Omental fat pad (tissue), 4 donors: Measurements from ENCODE around the gene INVS. TPM values are rescaled to one million over a fixed set of nuclear protein-coding genes. Genes with fewer than 3 reads are reported as not detected.
"Not testable (repeated sequence)": the region's sequence is repeated elsewhere in the genome, so short reads cannot be mapped to it uniquely, and the experiment has no call there.

Experiments used
- ATAC-seq: fragments of 150-250 bp; one replicate; pipeline ENCODE4 v1.9.1; 2016; ENCODE audit warnings: mild to moderate bottlenecking, moderate library complexity; ENCODE audit not compliant: low FRiP score
- DNase-seq: peaks from one replicate; pipeline ENCODE4 v3.0.0-alpha.2; 2019; ENCODE audit warnings: low spot score
- total RNA-seq, 4 donors: library from RNA; depleted of rRNA; stranded (reverse); fragments of >200 nt; gene quantifications; one replicate each; pipeline ENCODE4 v1.1.0, GENCODE V29; 2016
- TF ChIP-seq, protein P1 (sequence below), 3 donors: fragments of 450-650 bp; IDR thresholded peaks; one replicate each; pipeline ENCODE4 v1.5.1; 2016 to 2017; ENCODE audit warnings: antibody characterized with exemption in 3 of 3, mild to moderate bottlenecking in 3 of 3, moderate library complexity in 2 of 3

INVS gene
- 10 to 100 TPM; 22.1 to 44.5 (median 26.3) TPM for total RNA-seq

DNA sequence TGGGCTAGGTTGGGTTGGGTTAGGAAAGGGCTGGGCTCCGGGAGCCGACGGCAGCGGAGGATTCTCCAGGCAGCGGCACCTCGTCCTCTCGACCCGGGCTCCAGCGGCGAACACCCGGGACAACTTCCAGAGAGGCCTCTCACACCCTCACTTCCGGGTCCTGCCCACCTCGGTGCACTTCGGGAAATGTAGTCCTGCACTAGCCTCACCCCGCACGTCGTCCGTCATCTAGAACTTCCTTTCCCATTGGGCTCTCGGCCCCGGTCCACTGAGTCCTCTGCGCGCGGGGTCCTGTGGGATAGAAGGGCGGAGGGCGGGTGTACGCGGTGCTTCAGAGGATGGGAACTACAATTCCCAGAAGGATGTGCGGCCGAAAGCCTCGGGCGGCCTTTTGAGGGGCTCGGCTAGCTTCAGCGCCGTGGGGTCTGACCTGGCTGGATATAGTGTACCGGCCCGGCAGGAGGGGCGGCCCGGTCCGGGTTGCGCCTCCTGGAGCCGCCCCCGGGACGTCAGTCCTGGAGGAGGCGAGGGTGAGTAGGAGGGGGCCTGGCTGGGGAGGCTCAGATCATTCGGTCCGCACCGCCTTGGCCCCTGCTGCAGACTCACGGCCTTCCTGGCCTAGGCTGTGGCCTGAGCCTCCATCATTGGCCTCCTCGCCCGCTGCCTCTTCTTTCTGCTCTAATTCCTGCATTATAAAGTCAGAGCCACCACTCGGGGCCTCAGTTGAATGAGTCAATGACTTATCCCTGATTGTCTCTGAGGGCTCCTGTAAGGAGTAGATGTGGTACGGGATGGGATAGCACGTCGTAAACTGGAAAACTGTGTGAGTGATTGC, at the start of gene INVS, which contains the start of gene ERP44:
Gene INVS, plus strand, starts transcription at position 357 of the 835 bp plus-strand sequence. CDS start 5,279 bp downstream, outside the sequence.
Gene ERP44, minus strand, starts transcription at position 114 of the 835 bp plus-strand sequence. CDS start 160 bp downstream, outside the sequence.
- TF ChIP-seq, protein P1, sequence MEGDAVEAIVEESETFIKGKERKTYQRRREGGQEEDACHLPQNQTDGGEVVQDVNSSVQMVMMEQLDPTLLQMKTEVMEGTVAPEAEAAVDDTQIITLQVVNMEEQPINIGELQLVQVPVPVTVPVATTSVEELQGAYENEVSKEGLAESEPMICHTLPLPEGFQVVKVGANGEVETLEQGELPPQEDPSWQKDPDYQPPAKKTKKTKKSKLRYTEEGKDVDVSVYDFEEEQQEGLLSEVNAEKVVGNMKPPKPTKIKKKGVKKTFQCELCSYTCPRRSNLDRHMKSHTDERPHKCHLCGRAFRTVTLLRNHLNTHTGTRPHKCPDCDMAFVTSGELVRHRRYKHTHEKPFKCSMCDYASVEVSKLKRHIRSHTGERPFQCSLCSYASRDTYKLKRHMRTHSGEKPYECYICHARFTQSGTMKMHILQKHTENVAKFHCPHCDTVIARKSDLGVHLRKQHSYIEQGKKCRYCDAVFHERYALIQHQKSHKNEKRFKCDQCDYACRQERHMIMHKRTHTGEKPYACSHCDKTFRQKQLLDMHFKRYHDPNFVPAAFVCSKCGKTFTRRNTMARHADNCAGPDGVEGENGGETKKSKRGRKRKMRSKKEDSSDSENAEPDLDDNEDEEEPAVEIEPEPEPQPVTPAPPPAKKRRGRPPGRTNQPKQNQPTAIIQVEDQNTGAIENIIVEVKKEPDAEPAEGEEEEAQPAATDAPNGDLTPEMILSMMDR (IDR thresholded peaks at IDR 0.05): no peak
- ATAC-seq (peak; percentile 99), DNase-seq (peak; percentile 96)

- TF ChIP-seq, protein P1 (IDR thresholded peaks at IDR 0.05): no peak
- DNase-seq: no peak
- ATAC-seq: no peak
These were observed 49.5 kb upstream of the INVS start for GRCh38 chr9:100049551-100049950.

DNA sequence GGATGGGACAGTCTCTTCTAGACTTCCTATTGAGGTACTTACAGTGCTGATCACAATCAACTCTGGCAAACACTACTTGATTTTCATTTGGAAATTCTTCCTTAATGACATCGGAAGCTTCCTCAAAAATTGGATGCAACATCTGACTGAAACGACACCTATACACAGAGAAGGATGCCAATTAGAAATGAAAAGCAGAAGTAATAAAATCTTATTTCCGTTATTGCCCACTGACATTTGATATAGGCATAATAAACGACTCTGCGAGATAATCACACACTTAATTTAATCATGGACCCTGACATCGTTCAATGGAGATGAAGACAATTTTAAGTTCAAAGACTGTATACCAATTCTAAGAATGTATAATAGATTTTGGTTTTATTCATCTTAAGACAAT, 46.7 kb upstream of the INVS start:
- ATAC-seq (no peak), DNase-seq (no peak)
- TF ChIP-seq, protein P1 (IDR thresholded peaks at IDR 0.05): no peak

GRCh38 chr9:100056561-100056960, 42.5 kb upstream of the INVS start:
- TF ChIP-seq, protein P1 (IDR thresholded peaks at IDR 0.05): no peak
- no peak for ATAC-seq

DNA sequence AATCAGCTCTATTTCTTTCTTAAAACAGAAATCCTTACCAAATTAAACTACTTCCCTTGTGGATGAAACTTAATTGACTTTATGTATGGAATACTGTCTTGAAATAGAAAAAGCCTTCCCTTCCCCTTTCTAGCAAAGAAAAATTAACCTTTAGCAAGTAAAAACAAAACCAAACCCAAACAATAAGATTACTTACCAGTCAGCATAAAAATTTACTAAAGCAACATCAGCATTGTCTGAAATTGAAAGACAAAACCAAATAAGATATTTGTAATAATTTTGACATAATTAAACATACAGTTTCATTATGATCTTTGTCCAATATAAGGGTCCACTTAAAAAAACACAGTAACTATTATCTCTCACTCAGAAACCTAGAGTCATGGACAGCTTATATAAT, 41.4 kb upstream of the INVS start:
- TF ChIP-seq, protein P1 (IDR thresholded peaks at IDR 0.05): no peak
- ATAC-seq (no peak), DNase-seq (no peak)

More at GRCh38 chr9:100056561-100056960, 42.5 kb upstream of the INVS start:
- no peak for DNase-seq

DNA sequence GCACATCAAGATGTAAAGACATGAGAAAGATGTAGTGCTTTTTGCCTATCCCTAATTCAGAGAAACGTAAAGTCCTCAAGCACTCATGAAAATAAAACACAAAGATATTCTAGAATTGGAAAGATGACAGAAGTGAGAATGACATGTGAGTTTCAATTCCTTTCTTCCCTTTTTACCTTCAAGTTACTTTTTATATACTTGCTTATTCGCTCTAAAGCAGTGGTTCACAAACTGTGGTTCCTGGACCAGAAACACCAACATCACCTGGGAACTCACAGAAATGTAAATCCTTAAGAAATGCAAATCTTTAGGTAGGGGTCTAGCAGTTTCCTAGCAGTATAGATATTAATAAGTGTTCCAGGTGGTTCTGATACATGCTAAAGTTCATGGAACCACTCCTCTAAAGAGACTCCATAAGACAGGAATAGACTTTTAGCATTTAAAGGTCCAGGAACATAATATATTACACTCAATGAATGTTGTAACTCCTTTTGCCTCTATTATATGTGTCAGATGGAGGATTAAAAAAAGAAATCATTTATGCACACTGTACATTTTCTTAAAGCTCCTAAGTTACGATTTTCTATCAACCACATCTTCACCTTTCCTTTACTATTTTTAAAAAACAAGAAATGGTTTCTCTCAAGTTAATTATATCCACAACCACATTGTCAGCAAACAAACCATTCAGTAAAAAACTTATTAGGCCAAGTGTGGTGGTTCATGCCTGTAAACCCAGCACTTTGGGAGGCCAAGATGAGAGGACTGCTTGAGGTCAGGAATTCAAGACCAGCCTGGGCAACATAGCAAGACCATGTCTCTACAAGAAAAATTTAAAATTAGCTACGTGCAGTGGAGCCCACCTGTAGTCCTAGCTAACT, 40.1 kb upstream of the INVS start:
- DNase-seq (no peak), ATAC-seq (no peak)
- TF ChIP-seq, protein P1 (IDR thresholded peaks at IDR 0.05): no peak

- not testable (repeated sequence) for DNase-seq, ATAC-seq
These were observed 36.4 kb upstream of the INVS start for GRCh38 chr9:100062683-100063082.
